Measurements from ENCODE around the gene AFF1.

DNA sequence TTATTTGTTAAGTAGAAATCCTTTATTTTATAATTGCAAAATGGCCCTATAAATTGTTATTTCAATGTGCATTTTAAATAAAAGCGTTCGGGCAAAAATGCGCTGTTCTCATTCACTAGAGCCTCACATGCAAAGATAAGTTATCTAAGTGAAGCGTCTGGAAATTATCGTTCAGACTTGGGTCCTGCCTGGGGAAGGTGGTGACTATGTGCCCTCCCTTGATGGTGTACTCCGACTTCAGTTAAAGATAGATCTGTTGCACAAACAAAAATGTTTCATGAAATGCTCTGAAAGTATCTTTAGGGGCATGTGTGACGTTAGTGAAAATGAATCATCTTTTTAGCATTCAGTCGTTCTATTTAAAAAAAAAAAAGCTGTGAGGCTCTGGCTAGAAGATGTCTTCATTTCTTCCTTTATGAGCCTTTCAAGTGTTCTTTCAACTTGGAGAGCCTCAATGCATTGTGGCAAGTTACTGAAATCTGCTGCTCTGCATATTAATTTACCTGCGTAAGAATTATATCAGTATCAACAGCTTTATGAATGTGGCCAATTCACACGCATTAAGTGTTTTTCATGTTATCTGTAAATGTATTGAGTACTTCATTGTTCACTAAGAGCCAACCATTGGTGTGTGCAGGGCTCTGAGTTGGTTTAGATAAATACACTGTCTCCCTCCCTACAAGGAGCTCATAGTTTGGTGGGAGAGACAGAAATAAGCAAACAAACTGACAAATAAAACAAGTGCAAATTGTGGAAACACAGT is 83.0 kb downstream of the AFF1 start:
- TF ChIP-seq EZH2phosphoT487 (IDR thresholded peaks at IDR 0.05; ENCODE audit: insufficient read depth, low read depth) (no peak), EZH2 (IDR thresholded peaks at IDR 0.05; ENCODE audit: insufficient read depth, poor library complexity, severe bottlenecking) (no peak)

Data from GM23248 (cell line).